ENCODE results near the gene PPP2R5A. TPM values are rescaled to one million over a fixed set of nuclear protein-coding genes. Genes with fewer than 3 reads are reported as not detected.
"Not testable (repeated sequence)": the region's sequence is repeated elsewhere in the genome, so short reads cannot be mapped to it uniquely, and the experiment has no call there.

PPP2R5A gene
- total RNA-seq, 4 donors from 2014 or later = 43.2 to 88.9 (median 59.5) TPM

- WGBS, 2 donors (ENCODE audit: low coverage in 1 of 2) = 0% methylated on average over 1 to 4 of the region's 85 CpGs
These were observed 710 bp downstream of the PPP2R5A start for GRCh38 chr1:212285685-212286555.

GRCh38 chr1:212286556-212287131 is 1.4 kb downstream of the PPP2R5A start:
- Histone ChIP-seq H3K27ac (peak overlapping the region; percentile 97 to 100 (median 98)), H3K4me3 (peak overlapping the region; percentile 87 to 88), H3K9me3 (no peaks in the 10 kb centered on the region), H3K4me1 (peaks cover 12 to 56% (median 14%) of the 10 kb centered on the region in 3 donors), H3K27me3 (no peaks in the 10 kb centered on the region), H3K36me3 (no peaks in the 10 kb centered on the region)
- no peak for ATAC-seq
- TF ChIP-seq POLR2A (IDR thresholded peaks at IDR 0.05) (no peak), POLR2AphosphoS5 (IDR thresholded peaks at IDR 0.05) (peak; percentile 33), EP300 (IDR thresholded peaks at IDR 0.05) (no peak), CTCF (IDR thresholded peaks at IDR 0.05) (no peak)
- WGBS, 2 donors (ENCODE audit: low coverage in 1 of 2) = 0 to 1% methylated on average over 16 to 17 of the region's 17 CpGs

More at GRCh38 chr1:212285685-212286555, 710 bp downstream of the PPP2R5A start:
- no peaks in the 10 kb centered on the region for H3K9me3 ChIP-seq
- peaks cover 6 to 48% (median 14%) of the 10 kb centered on the region in 3 donors for H3K4me1 ChIP-seq
- peak overlapping the region; percentile 97 to 100 (median 98) for H3K27ac ChIP-seq
- TF ChIP-seq EP300 (IDR thresholded peaks at IDR 0.05) (no peak), POLR2A (IDR thresholded peaks at IDR 0.05) (peak in 1 of 2 donors; percentile 25), CTCF (IDR thresholded peaks at IDR 0.05) (no peak), POLR2AphosphoS5 (IDR thresholded peaks at IDR 0.05) (peak; percentile 36)
- ATAC-seq = peak; percentile 35
- no peaks in the 10 kb centered on the region for H3K27me3 ChIP-seq
- peak overlapping the region; percentile 87 to 88 for H3K4me3 ChIP-seq
- no peaks in the 10 kb centered on the region for H3K36me3 ChIP-seq

GRCh38 chr1:212287261-212287895 is 2.2 kb downstream of the PPP2R5A start:
- H3K4me1 ChIP-seq = peaks cover 12 to 63% (median 14%) of the 10 kb centered on the region in 3 donors
- H3K9me3 ChIP-seq = no peaks in the 10 kb centered on the region
- H3K27ac ChIP-seq = peak overlapping the region; percentile 97 to 100 (median 98)
- H3K36me3 ChIP-seq = no peaks in the 10 kb centered on the region
- TF ChIP-seq CTCF (IDR thresholded peaks at IDR 0.05) (peak in 1 of 4 experiments; percentile 4), EP300 (IDR thresholded peaks at IDR 0.05) (no peak)
- peak overlapping the region; percentile 87 to 88 for H3K4me3 ChIP-seq
- H3K27me3 ChIP-seq = no peaks in the 10 kb centered on the region
- WGBS, 2 donors (ENCODE audit: low coverage in 1 of 2) = 23 to 35% methylated on average over 3 of the region's 3 CpGs
- no peak for ATAC-seq

- Histone ChIP-seq H3K4me1 (peaks cover 14 to 69% (median 15%) of the 10 kb centered on the region in 3 donors), H3K4me3 (peak overlapping the region; percentile 87 to 88), H3K27ac (peak overlapping the region in 2 of 4 donors; percentile 97 to 98)
- ATAC-seq, H3K36me3 ChIP-seq, H3K27me3 ChIP-seq, H3K9me3 ChIP-seq: not testable (repeated sequence)
- WGBS, 2 donors (ENCODE audit: low coverage in 1 of 2) = 83% methylated on average over 9 of the region's 9 CpGs; no CpG with 5 or more reads in 1 of the 2 donors
These were observed 2.8 kb downstream of the PPP2R5A start for GRCh38 chr1:212287995-212288394.

GRCh38 chr1:212288615-212289014 is 3.4 kb downstream of the PPP2R5A start:
- Histone ChIP-seq H3K9me3 (no peaks in the 10 kb centered on the region), H3K4me1 (peaks cover 14 to 75% (median 15%) of the 10 kb centered on the region in 3 donors), H3K4me3 (peak overlapping the region; percentile 3 to 87), H3K36me3 (no peaks in the 10 kb centered on the region), H3K27ac (peak overlapping the region in 3 of 4 donors; percentile 38 to 98 (median 97)), H3K27me3 (no peaks in the 10 kb centered on the region)
- no peak for TF ChIP-seq POLR2A (IDR thresholded peaks at IDR 0.05)
- no peak for TF ChIP-seq CTCF (IDR thresholded peaks at IDR 0.05)
- no peak for TF ChIP-seq POLR2AphosphoS5 (IDR thresholded peaks at IDR 0.05)
- TF ChIP-seq EP300 (IDR thresholded peaks at IDR 0.05) = no peak
- no peak for ATAC-seq
